HG03025 (cell line): ENCODE measurements around the gene RABGAP1L.

Source experiments
- ATAC-seq: cut with Tn5 transposase; IDR thresholded peaks from one replicate; pipeline ENCODE4 v1.9.1; 2021; ENCODE audit warnings: mild to moderate bottlenecking, moderate library complexity; ENCODE audit not compliant: unreplicated experiment, low FRiP score

The RABGAP1L gene

DNA sequence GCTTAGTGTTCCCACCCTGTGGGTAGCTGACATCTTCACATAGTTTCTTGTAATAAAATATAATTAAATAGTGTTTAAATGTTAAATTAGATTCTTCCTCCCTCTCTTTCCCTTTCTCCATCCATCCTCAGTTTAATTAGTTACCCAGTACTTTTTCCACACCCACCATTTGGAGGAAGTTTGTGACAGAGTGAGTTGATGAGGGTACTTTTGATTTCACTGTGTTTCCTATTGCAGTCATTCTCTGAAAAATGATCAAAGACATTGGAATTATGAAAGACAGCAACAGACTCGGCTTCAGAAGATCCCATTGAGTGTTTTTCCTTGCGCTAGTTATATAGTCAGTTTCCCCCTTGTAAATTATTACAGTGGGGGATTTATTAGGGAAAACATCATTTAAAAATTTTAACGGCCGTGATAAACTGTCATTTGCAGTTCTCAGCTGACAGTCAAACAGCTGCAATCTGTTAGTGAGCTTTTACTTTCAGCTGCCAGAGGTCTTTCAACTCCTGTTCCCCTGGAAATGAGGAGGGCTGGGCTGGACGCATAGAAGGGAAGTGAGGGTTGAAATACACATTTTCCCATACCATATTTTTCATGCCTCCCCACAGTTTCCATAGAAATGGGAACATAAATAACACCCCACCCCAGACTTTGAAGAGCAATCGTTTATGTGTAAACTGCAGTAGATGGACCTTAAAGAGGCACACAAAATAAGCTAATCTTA, 779.1 kb downstream of the RABGAP1L start:
- no peak for ATAC-seq

DNA sequence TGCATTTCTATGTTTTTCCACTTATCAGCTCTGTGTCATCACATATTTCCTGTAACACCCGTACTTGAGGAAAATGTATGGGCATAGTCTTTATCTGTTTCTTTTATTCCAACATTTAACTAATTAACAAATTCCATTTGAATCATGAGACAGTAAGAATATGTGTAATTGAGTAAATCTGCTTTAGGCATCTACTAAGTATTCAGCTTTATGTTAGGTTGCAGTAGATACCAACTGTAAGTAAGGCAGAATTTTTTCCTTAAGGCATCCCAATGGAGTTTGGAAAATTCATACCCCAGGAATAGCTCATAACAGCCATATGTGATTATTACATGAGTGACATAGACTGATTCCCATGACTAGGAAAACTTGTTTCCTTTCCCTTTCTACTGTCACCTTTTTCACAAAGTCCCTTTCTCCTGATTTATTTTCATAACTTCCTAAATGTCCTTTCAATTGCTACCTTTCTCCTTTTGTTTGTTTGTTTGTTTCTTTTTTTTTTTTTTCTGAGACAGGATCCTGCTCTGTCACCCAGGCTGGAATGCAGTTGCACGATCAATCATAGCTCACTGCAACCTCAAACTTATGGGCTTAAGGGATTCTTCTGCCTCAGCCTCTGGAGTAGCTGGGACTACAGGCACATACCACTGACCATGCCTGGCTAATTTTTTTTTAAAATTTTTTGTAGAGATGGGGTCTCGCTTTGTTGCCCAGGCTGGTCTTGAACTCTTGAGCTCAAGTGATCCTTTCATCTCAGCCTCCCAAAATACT, 780.6 kb downstream of the RABGAP1L start:
- ATAC-seq: no peak

DNA sequence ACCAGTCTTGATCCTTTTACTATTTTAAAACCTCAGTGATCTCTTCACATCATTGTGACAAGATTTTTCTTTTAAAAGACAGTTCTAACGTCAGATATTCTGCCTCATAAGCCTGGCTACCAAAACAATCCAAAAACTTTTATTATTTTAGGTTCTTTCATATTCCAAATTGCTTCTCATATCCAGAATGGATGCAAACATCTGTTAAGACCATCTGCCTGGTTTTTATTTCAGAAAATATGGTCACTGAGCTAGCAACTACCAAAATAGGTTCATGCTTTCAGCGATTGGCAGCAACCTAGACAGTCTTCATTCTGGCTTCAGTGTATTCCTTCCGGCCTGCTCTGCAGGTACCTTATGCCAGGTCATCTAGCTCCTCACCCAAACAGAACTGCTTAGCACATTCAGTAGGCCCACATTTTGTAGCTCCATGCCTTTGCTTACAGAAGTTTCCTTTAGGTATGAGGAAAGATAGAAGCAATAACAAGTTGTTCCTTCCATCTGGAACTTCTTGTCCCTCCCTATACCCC, 781.4 kb downstream of the RABGAP1L start:
- no peak for ATAC-seq

DNA sequence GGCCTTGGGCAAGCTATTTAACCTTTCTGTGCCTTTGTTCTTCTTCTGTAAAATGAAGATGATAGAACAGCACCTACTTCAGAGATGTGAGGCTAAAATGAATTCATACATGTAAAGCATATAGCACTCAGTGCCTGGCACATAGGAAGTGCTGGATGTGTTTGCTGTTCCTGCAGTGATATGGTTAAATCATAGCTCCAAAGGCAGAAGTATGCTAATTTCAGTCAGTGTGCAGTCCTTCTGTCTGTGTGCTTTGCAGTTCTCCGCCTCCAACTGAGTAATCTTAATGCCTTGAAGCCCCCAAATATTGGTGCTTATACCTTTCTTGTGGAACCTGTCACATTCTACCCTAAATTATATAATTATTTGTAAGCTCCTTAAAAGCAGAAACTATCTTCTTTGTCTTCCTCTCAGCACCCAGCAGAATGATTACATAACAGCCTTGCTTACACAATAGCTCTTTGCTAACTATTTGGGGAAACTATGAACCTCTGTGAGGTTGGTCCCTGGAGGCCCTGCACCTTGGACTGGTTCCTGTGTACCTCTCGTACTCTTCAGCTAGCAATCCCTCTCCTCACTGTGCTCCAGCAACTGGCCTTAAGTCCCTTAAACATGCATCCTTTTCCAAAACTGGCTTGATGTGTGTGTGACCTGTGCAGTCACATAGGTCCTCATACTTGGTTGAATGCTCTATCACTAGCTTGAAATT, 783.4 kb downstream of the RABGAP1L start:
- no peak for ATAC-seq

DNA sequence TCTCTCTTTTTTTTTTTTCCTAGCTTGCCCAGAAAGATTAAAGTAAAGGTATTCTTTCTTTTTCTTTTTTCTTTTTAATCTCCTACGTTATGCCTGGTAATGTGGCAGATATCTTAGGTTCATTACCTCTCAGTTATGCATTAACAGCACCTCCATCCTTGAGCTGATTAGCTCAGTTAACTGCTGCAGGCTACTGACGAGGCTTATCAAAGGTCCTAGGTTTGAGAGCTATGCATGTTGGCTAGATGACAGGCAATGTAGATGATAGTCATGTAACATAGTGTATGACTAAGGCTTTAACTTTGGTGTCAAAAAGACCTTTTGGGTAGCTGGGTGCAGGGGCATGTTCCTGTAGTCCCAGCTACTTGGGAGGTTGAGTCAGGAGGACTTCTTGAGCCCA, 786.7 kb downstream of the RABGAP1L start:
- ATAC-seq: no peak

DNA sequence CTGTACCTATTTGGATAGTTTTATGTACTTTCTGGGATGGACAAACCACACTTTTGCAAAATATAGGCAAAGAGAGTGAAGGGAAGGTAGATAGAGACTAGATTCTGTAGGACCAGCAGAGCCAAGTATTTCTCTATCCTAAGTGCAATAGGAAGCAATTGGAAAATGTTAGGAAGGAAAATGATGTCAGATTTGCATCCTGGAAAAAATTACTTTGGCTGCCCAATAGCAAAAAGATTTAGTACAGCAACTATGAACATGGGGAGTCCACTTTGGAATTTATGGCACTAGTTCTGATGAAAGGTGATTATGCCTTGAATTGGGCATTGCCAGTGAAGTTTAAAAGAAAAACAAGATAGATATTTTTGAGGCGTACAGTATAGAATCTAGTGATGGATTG, 789.7 kb downstream of the RABGAP1L start:
- no peak for ATAC-seq

DNA sequence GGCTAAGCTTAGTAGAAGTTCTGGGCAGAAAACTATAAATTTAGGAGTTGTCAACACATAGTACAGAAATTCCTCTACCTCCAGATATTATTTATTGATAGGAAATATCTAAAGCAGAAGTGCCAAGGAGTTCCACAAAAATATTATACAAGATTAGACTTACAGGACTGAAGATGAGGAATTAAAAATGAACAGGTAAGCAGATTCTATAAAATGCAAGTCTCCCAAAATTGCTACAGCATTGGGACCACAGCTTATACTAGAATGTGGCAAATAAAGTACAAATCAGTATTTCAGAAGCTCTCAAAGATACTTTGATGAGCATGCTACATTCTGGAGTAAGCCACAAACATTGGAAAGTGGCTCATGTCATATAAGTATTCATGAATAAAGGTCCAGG, 790.3 kb downstream of the RABGAP1L start:
- no peak for ATAC-seq

DNA sequence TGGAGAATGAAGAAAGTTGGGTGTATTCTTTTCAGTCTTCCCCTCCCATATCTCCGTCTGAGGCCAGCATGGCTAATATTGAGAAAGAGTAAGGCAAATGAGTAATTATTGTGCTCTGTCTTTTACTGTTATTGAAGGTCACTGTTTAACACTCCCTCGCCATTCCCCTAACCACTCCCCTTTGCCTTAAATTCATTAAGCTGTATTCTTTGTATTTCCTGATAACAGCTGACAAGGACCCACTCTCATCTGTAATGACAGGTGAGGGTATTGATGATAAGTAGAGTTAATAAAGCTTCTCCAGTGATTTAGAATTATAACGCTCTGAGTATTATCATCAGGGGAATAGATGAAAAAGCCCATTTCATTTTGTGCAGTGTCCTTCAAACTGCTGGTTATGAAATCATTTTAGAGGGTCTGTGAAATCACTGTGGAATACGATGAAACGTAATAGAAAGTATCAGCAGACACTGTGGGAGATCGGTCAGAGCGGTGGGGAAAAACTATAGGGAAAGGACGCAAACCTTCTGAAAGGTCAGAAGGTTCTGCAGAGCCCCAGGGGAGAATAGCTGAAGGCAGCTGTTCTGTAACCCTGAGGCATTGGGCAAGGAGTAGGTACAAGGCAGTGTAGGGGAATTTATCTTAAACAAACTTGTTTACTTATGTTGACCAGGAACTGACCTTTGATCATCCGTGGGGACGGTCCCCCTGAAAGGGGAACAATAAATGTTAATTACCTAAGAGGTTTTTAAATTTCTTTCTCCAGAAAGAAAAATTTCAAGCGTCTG, 794.2 kb downstream of the RABGAP1L start:
- ATAC-seq: no peak

DNA sequence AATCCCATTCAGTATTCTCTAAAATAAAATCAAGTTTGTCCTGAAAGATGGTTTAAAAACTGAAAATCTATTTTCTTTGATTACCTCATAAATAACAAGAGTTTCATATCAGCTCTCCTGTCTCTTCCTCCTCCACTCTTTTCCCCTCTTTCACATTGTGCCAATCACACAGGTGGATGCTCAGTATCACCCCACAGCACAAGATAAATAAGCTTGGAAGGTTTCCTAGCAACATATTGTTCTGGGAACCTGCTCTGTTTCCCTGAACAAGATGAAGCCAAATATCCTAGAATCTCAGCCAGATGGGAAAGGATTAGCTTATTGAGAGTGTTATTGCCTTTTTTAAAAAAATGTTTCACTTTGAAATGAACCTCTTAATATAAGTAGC, 794.7 kb downstream of the RABGAP1L start:
- no peak for ATAC-seq

DNA sequence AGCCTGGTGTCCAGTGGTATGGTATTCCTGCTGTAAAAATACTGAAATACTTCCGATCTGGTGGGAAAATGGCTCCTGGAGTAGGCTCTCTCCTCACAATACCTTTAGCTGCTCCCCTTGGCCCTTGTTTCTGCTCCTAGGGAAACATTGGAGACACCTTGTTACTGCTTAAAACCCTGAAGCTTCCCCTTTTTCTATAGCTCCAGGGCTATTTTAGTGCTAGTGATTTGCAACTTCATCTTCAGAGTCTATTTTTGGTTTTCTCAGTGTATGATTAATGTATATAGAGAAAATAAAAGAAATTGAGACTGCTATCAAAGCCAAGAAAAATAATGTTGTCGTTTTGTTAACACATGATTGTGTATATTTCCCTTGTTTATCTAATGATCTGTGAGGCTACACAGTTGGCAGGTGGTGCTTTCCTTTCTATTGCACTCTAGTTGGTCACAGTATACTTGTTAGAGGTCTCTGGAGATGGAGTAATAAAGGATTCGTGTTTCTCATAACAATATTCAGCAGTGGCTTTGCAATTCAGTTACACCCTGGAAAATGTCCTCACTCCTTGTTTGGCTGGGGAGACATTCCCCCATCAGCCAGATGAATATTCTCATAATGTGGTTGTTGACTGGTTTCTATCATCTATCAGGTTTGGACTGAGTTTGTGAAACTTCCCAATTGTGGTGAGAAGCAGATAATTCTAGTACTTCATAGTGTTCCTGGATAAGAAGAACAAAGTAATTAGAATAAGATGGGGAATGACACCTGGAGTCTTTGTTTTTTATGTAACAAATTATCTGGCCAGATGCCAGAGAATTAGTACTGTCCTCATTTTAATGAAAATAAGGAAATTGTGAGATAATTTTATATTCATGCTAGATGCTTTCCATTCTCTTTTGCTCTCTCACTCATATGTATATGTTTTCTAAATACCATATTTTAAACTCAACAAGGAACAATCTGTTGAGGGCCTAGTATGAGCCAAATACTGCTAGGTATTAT, 795.6 kb downstream of the RABGAP1L start:
- no peak for ATAC-seq

DNA sequence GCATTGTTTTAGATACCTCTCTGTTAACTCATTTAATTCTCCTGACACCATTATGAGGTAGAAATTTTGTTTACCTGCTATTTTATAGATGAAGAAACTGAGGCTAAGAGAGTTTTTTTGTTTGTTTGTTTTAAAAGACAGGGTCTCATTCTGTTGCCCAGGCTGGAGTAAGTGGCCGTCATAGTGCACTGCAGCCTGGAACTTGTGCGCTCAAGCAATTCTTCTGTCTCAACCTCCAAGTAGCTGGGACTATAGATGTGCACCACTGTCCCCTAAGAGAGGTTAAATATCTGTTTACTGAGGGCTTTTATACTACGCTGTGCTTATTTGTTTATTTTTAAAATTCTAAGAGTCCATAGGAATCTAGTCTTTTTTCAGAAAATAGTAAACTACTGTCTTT, 796.8 kb downstream of the RABGAP1L start:
- no peak for ATAC-seq

DNA sequence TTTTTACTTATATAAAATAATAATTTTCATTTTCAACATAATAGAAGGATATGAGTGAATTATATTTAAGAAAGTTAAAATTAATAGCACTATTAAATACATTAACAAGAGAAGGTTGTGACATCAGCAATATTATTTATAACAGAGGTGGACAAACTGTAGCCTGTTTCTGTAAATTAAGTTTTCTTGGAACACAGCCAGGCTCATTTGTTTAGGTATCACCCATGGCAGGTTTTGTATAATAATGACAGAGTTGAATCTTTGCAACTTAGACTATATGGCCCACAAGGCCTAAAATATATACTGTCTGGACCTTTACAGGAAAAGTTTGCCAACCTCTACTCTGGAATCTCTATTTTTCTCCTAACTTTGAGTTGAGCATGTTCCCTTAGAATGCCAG, 797.7 kb downstream of the RABGAP1L start:
- ATAC-seq: no peak

DNA sequence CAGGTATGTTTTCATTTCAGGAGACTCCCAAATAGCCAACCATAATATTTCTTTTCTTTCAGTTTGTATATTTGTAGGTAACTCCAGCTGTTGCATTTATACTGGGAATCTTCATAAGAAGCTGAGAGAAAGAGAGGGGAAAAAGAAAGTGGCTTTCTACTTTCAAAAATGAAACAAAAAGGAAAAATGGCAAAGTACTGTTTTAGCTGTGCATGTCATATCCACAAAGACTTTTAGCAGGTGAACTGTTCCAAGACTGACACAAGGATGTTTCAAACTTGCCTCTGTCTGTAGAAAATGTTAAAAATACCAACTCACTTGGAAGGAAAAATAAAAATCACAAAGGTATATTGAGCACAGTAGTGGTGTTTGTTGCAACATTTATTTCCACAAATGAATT, 798.5 kb downstream of the RABGAP1L start:
- ATAC-seq: no peak

DNA sequence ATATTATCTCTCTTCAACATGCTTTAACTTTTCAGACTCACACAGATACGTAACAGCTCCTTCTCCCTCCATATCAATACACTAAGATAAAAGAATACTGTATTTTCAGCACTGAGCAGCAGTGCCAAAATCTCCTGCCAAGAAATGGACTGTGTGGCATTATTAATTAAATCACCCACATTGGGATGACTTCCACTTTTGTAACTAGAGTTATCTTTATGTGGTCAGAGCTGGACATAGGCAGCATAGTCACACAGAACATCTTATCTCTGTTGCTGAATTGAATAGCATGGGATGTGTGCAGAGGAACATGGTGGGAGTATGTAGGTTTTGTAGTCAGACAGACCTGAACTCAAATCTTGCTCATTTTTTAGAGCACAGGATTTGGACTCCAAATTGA, 799.1 kb downstream of the RABGAP1L start:
- ATAC-seq: no peak

DNA sequence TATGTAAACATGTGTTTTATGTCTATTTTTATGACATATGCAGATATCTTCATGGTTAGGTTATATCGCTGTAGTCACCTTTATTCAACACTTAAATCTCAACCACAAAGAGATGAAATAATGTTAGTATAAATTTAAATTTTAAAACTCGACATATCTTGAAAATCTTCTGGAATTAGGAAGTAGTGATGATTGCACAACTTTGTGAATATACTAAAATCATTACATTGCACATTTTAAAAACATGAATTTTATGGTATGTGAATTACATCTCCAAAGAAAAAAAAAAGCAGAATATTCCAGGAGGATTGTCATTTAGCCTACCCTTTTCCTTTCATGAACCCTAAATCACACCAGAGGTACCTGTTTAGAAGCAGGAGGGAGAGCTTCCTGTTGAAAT, 801.0 kb downstream of the RABGAP1L start:
- ATAC-seq: no peak

DNA sequence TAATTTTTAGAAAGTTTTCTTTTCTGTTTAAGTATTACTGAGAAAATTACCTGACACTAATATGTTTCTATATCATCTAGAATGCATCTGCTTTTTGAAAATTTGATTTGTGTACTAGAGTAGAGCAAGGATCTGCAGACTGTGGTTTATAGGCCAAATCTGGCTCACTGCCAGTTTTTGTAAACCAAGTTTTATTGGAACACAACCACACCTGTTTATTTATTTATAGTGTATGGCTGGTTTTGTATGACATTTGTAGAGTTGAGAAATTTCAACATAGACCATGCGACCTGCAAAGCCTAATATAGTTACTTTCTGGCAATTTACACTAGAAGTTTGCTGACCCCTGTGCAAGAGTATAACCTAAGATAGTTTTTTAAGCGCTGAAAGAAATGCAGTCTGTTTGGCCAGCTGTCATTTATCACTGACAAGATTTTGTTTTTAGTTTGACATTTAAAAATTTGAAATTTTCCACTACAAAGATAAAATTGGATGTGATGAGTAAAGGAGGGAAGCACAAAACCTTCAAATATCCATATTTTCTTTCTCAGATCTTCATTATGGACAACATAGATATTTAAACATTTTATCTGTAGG, 804.3 kb downstream of the RABGAP1L start:
- ATAC-seq: no peak

DNA sequence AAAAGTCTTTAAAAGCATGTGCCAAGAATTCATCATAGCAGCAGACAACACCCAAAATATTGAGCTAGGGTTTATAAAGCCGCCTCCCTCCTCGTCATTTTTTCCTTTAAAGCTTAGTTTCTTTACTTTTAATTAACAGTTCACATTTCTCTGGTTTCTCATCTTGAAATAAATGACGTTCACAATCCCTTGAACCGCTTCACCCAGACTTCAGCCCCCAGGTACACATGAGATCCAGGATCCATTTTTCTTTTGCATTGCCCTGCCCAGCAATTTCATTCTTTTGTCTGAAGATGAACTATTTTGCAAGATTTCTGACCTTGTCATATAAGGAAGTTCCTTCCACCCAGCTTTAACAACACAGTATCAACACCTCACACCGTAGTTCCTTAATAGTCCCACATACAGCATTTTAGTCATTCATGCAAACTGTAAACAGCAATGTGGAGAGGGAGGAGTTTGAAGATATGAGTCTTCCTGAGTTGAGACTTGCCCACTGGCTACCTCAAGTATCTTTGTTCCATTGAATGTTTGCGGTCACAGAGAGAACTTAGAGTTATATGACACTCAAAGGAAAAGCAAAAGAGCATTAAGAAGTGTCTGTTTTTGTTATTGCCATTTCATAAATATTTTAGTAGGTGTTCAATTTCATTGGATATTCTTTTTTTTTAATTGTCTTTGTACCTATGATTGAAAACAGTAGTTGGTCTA, 805.1 kb downstream of the RABGAP1L start:
- no peak for ATAC-seq

DNA sequence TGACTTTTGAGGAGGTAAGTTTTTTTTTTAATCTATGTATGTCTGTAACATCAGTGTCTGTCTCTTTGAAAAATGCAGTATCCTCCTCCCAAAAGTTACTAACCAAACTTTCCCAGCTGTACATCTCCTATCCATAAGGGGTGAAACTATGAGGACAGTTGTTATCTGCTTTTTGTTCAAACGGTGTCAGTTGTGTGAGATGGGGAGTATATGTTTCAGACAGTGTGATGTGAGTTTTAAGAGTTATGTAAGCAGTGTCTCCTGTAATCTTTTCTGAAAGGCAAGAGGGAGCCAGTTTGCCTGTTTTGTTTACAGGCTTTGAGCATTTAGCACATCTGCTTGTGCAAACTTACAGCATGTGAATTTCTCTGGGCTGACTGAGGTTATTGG, 805.6 kb downstream of the RABGAP1L start:
- no peak for ATAC-seq
